ENCODE measurements around the gene CANT1.
A peak's percentile ranks its signal among the peaks of the same experiment; 100 is the strongest.

CANT1 gene

GRCh38 chr17:78998311-78999055, 11.1 kb downstream of the CANT1 start:
- TF ChIP-seq CTCF (conservative IDR thresholded peaks at IDR 0.05), result no peak
- TF ChIP-seq ZFX (IDR thresholded peaks at IDR 0.05), result peak; percentile 79; the same call in 1 of the 2 replicates
- H3K27ac ChIP-seq, result peak overlapping the region; percentile 89

- H3K27ac ChIP-seq, result peak overlapping the region; percentile 89
- TF ChIP-seq CTCF (conservative IDR thresholded peaks at IDR 0.05), result no peak
- TF ChIP-seq ZFX (IDR thresholded peaks at IDR 0.05), result no peak
Measured at GRCh38 chr17:78997881-78998280, 11.7 kb downstream of the CANT1 start.

GRCh38 chr17:78997231-78997741, 12.3 kb downstream of the CANT1 start:
- peak overlapping the region; percentile 89 for H3K27ac ChIP-seq
- TF ChIP-seq ZFX (IDR thresholded peaks at IDR 0.05) (no peak), CTCF (conservative IDR thresholded peaks at IDR 0.05) (no peak)

- TF ChIP-seq CTCF (conservative IDR thresholded peaks at IDR 0.05) (no peak), ZFX (IDR thresholded peaks at IDR 0.05) (no peak)
- peak overlapping the region; percentile 89 for H3K27ac ChIP-seq
Measured at GRCh38 chr17:78996781-78997201, 12.8 kb downstream of the CANT1 start.

- peak overlapping the region; percentile 89 for H3K27ac ChIP-seq
- no peak for TF ChIP-seq CTCF (conservative IDR thresholded peaks at IDR 0.05)
- TF ChIP-seq ZFX (IDR thresholded peaks at IDR 0.05), result no peak
Measured at GRCh38 chr17:78995761-78996451, 13.7 kb downstream of the CANT1 start.

- peak overlapping the region; percentile 89 for H3K27ac ChIP-seq
Measured at GRCh38 chr17:78995022-78995760, 14.4 kb downstream of the CANT1 start.

More at GRCh38 chr17:78995022-78995760, 14.4 kb downstream of the CANT1 start:
- no peak for TF ChIP-seq ZFX (IDR thresholded peaks at IDR 0.05)
- no peak for TF ChIP-seq CTCF (conservative IDR thresholded peaks at IDR 0.05)
